ENCODE measurements around the gene DNAJA1. TPM values are rescaled to one million over a fixed set of nuclear protein-coding genes. Genes with fewer than 3 reads are reported as not detected.

DNAJA1 gene
- total and polyA plus RNA-seq, 4 donors: 60.9 to 96.6 (median 73.4) TPM

DNA sequence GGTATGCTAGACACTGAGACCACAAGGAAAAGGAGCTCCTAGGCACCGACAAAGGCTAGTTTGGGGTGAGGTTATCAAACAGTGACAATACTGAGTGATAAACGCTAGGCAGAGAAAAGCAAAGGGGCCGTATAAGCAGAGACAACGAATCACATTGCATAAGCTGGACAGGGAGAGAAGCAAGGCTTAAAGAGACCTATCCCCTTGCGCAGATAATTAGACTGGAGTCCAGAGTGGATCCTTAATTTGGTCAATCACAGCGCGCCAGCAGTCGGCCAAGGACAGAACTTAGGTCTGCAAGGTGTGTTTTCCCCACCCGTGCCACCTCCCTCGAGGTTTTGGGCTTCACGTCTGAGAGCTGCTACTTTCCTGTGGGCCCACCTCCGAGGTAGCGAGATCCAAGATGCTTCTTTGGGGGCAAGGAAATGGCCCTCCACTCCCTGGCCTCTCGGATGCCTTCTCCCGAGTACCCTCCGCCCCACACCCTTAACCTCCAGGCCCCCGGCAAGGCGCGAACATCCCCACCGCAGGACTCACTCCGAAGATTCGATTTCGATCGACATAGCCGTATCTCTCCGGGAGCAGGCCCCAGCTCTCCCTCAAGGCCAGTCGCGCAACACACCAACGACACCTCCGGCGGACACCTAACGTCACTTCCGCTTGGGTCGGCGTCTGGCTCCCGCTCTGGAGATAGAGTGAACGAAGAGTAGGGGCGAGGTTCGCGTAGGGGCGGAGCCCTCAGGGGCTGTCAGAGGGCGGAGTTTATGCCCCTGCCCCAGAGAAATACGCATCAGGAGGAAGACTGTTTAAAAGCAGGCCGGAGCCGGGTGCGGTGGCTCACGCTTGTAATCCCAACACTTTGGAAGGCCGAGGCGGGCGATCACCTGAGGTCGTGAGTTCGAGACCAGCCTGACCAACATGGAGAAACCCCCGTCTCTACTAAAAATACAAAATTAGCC, 51.3 kb downstream of the DNAJA1 start, which contains the start of gene SMU1 (continued):
- TF ChIP-seq EGR1 (IDR thresholded peaks at IDR 0.05; ENCODE audit: low read depth in 2 of 2) (peak in 1 of 2 donors; percentile 9), GABPA (IDR thresholded peaks at IDR 0.05 in 1 of 2, conservative IDR thresholded peaks at IDR 0.05 in 1 of 2) (peak; percentile 91 to 99), NR2F2 (IDR thresholded peaks at IDR 0.05) (peak; percentile 59), FOXA2 (IDR thresholded peaks at IDR 0.05) (no peak)

DNA sequence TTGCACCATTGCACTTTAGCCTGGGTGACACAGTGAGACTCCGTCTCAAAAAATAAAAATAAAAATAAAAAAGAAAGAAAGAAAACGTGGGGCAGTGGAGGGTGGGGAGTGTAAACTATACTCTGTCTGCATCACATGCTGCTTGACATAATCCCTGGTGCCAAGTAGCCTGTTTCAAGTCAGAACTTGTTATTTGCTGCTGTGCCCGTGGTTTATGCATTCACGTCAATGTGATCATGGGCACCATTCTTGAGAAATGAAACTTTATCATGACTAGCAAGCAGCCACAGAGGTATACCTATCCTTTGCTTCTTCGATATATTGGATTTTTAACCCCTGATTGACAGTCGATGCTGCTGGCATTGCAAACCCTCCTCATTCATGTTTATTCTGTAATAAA, 55.5 kb downstream of the DNAJA1 start:
- H3K4me3 ChIP-seq (ENCODE audit: low read depth in 1 of 3, low read length in 3 of 3): no peak overlapping the region
- H3K4me1 ChIP-seq (ENCODE audit: control insufficient read depth in 4 of 4, insufficient read depth in 4 of 4, low read length in 3 of 4): peaks cover 0 to 30% (median 24%) of the 10 kb centered on the region in 4 donors
- no peaks in the 10 kb centered on the region for H3K36me3 ChIP-seq (ENCODE audit: control insufficient read depth in 4 of 4, insufficient read depth in 3 of 4, low read depth in 1 of 4, low read length in 3 of 4)
- no peaks in the 10 kb centered on the region for H3K27me3 ChIP-seq (ENCODE audit: control insufficient read depth in 4 of 4, insufficient read depth in 4 of 4, low read length in 3 of 4)
- H3K9me3 ChIP-seq (ENCODE audit: control insufficient read depth in 4 of 4, low read length in 3 of 4): no peaks in the 10 kb centered on the region
- WGBS: 60% methylated on average over 6 of the region's 6 CpGs
- TF ChIP-seq SP1 (IDR thresholded peaks at IDR 0.05): no peak
- TF ChIP-seq, protein P1, sequence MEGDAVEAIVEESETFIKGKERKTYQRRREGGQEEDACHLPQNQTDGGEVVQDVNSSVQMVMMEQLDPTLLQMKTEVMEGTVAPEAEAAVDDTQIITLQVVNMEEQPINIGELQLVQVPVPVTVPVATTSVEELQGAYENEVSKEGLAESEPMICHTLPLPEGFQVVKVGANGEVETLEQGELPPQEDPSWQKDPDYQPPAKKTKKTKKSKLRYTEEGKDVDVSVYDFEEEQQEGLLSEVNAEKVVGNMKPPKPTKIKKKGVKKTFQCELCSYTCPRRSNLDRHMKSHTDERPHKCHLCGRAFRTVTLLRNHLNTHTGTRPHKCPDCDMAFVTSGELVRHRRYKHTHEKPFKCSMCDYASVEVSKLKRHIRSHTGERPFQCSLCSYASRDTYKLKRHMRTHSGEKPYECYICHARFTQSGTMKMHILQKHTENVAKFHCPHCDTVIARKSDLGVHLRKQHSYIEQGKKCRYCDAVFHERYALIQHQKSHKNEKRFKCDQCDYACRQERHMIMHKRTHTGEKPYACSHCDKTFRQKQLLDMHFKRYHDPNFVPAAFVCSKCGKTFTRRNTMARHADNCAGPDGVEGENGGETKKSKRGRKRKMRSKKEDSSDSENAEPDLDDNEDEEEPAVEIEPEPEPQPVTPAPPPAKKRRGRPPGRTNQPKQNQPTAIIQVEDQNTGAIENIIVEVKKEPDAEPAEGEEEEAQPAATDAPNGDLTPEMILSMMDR (IDR thresholded peaks at IDR 0.05; ENCODE audit: low read depth, low read length, missing input control): no peak
- TF ChIP-seq HNF4A (conservative IDR thresholded peaks at IDR 0.05): no peak
- TF ChIP-seq HNF4G (IDR thresholded peaks at IDR 0.05): no peak
- TF ChIP-seq, protein P2, sequence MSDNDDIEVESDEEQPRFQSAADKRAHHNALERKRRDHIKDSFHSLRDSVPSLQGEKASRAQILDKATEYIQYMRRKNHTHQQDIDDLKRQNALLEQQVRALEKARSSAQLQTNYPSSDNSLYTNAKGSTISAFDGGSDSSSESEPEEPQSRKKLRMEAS (IDR thresholded peaks at IDR 0.05): no peak
- TF ChIP-seq RAD21 (IDR thresholded peaks at IDR 0.05): no peak
- no peak for TF ChIP-seq EGR1 (IDR thresholded peaks at IDR 0.05; ENCODE audit: low read depth in 2 of 2)
- TF ChIP-seq TAF1 (conservative IDR thresholded peaks at IDR 0.05): no peak
- TF ChIP-seq RXRA (IDR thresholded peaks at IDR 0.05): no peak
- TF ChIP-seq, protein P3, sequence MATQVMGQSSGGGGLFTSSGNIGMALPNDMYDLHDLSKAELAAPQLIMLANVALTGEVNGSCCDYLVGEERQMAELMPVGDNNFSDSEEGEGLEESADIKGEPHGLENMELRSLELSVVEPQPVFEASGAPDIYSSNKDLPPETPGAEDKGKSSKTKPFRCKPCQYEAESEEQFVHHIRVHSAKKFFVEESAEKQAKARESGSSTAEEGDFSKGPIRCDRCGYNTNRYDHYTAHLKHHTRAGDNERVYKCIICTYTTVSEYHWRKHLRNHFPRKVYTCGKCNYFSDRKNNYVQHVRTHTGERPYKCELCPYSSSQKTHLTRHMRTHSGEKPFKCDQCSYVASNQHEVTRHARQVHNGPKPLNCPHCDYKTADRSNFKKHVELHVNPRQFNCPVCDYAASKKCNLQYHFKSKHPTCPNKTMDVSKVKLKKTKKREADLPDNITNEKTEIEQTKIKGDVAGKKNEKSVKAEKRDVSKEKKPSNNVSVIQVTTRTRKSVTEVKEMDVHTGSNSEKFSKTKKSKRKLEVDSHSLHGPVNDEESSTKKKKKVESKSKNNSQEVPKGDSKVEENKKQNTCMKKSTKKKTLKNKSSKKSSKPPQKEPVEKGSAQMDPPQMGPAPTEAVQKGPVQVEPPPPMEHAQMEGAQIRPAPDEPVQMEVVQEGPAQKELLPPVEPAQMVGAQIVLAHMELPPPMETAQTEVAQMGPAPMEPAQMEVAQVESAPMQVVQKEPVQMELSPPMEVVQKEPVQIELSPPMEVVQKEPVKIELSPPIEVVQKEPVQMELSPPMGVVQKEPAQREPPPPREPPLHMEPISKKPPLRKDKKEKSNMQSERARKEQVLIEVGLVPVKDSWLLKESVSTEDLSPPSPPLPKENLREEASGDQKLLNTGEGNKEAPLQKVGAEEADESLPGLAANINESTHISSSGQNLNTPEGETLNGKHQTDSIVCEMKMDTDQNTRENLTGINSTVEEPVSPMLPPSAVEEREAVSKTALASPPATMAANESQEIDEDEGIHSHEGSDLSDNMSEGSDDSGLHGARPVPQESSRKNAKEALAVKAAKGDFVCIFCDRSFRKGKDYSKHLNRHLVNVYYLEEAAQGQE (IDR thresholded peaks at IDR 0.05): no peak
- TF ChIP-seq YY1 (IDR thresholded peaks at IDR 0.05): no peak
- TF ChIP-seq FOXA1 (IDR thresholded peaks at IDR 0.05): no peak
- no peak for TF ChIP-seq FOXA2 (IDR thresholded peaks at IDR 0.05)
- H3K27ac ChIP-seq (ENCODE audit: low read depth in 1 of 2, low read length in 2 of 2): no peak overlapping the region
- no peak overlapping the region for H3K9ac ChIP-seq (ENCODE audit: low read depth in 1 of 2, low read length in 2 of 2)
- no peak for DNase-seq (ENCODE audit: low spot score)

Measured in liver (tissue), 9 donors.